RWPE2 (cell line): ENCODE measurements around the gene ZNHIT1.

Experiments
- ATAC-seq: fragments of 200-7000 bp; cut with Tn5 transposase; 3 replicates; pipeline ENCODE4 v1.9.1; 2021; ENCODE audit warnings: low read depth
- DNase-seq: peaks from one replicate; pipeline ENCODE4 v3.0.0-alpha.2; 2020; ENCODE audit warnings: low spot score
- H3K27ac ChIP-seq: fragments of 450-650 bp; 2 replicates; pipeline ENCODE4 v1.5.1; 2017; ENCODE audit warnings: mild to moderate bottlenecking; ENCODE audit not compliant: poor library complexity, severe bottlenecking
- H3K27me3 ChIP-seq: fragments of 250-450 bp; sonication (Bioruptor Pico); 2 replicates; pipeline ENCODE4 v1.5.1; 2021; ENCODE audit warnings: mild to moderate bottlenecking, moderate library complexity; ENCODE audit not compliant: insufficient read depth, poor library complexity, severe bottlenecking
- H3K36me3 ChIP-seq: fragments of 250-450 bp; sonication (Bioruptor Pico); 2 replicates; pipeline ENCODE4 v1.5.1; 2020; ENCODE audit warnings: low read depth, mild to moderate bottlenecking, moderate library complexity
- H3K4me1 ChIP-seq: fragments of 250-450 bp; sonication (Bioruptor Pico); 2 replicates; pipeline ENCODE4 v1.5.1; 2021; ENCODE audit warnings: mild to moderate bottlenecking, moderate library complexity; ENCODE audit not compliant: insufficient read depth, poor library complexity, severe bottlenecking
- H3K4me3 ChIP-seq: fragments of 250-450 bp; sonication (Bioruptor Pico); 2 replicates; pipeline ENCODE4 v1.5.1; 2021; ENCODE audit warnings: mild to moderate bottlenecking, moderate library complexity; ENCODE audit not compliant: severe bottlenecking
- H3K9me3 ChIP-seq: fragments of 250-450 bp; sonication (Bioruptor Pico); 2 replicates; pipeline ENCODE4 v1.5.1; 2021; ENCODE audit warnings: mild to moderate bottlenecking, moderate library complexity; ENCODE audit not compliant: severe bottlenecking
- TF ChIP-seq, protein P1 (sequence below): fragments of 450-650 bp; IDR thresholded peaks from one replicate; pipeline ENCODE4 v1.5.1; 2017; ENCODE audit warnings: mild to moderate bottlenecking, moderate library complexity; ENCODE audit not compliant: poor library complexity, severe bottlenecking

The ZNHIT1 gene

DNA sequence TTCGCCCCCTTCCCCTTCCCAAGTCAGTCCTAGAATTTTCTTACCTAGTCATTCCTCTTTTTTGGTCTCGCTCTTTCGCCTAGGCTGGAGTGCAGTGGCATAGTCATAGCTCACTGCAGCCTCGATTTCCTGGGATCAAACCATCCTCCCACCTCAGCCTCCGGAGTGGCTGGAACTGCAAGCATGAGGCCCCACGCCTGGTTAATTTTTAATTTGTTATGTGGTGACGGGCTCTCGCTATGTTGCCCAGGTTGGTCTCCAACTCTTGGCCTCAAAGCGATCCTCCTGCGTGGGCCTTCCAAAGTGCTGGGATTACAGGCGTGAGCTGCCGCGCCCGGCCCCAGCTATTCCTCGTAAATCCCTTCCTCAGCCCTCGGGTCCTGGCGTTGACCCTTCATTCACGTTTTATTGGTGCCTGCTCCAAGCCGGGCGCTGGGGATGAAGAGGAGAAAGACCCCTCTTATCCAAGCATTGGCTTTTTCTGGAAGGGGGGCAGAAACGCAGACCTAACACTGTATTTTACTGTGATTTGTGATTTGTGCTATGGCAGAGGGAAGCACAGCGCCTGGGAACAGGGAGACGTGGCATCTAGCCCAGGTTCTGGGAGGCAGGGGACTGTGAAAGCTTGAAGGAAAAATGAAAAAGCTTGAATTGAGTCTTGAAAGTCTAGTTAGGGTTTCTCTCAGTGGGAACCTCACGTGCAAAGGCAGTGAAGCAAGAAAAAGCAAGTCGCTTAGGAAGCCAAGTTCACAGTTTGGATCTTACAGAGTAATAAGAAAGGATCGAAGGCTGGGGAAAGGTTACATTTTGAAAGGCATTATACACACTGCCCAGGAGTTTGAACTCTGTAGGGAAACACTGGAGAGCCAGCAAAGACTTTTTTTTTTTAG is 516 bp downstream of the ZNHIT1 start:
- Histone ChIP-seq H3K27ac (peak overlapping the region; percentile 79), H3K36me3 (peaks cover 33% of the 10 kb centered on the region), H3K27me3 (no peaks in the 10 kb centered on the region), H3K9me3 (no peaks in the 10 kb centered on the region), H3K4me3 (peak overlapping the region; percentile 50), H3K4me1 (no peaks in the 10 kb centered on the region)
- TF ChIP-seq, protein P1, sequence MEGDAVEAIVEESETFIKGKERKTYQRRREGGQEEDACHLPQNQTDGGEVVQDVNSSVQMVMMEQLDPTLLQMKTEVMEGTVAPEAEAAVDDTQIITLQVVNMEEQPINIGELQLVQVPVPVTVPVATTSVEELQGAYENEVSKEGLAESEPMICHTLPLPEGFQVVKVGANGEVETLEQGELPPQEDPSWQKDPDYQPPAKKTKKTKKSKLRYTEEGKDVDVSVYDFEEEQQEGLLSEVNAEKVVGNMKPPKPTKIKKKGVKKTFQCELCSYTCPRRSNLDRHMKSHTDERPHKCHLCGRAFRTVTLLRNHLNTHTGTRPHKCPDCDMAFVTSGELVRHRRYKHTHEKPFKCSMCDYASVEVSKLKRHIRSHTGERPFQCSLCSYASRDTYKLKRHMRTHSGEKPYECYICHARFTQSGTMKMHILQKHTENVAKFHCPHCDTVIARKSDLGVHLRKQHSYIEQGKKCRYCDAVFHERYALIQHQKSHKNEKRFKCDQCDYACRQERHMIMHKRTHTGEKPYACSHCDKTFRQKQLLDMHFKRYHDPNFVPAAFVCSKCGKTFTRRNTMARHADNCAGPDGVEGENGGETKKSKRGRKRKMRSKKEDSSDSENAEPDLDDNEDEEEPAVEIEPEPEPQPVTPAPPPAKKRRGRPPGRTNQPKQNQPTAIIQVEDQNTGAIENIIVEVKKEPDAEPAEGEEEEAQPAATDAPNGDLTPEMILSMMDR, result no peak
- DNase-seq (no peak), ATAC-seq (0 out of 3 replicates have a peak, but pooled peaks have one; percentile 2)

DNA sequence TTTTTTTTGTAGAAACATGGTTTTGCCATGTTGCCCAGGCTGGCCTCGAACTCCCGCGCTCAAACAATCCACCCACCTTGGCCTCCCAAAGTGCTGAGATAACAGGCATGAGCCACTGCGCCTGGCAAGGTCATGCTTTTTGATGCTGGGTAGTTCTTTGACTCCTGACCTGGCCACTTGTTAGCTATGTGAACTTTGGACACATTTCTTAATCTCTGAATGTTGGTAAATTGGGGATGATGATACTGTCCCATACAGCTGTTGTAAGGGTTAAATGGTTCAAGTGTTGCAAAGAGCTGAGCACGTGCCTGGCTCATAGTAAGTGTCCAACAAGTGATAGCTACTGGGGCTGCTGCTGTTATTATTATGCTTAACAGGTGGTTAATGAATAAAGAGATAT is 2.3 kb downstream of the ZNHIT1 start:
- Histone ChIP-seq H3K4me1 (no peaks in the 10 kb centered on the region), H3K4me3 (no peak overlapping the region), H3K27me3 (no peaks in the 10 kb centered on the region), H3K27ac (no peak overlapping the region), H3K36me3 (peaks cover 34% of the 10 kb centered on the region), H3K9me3 (no peaks in the 10 kb centered on the region)
- no peak for DNase-seq
- TF ChIP-seq, protein P1, result no peak
- no peak for ATAC-seq

DNA sequence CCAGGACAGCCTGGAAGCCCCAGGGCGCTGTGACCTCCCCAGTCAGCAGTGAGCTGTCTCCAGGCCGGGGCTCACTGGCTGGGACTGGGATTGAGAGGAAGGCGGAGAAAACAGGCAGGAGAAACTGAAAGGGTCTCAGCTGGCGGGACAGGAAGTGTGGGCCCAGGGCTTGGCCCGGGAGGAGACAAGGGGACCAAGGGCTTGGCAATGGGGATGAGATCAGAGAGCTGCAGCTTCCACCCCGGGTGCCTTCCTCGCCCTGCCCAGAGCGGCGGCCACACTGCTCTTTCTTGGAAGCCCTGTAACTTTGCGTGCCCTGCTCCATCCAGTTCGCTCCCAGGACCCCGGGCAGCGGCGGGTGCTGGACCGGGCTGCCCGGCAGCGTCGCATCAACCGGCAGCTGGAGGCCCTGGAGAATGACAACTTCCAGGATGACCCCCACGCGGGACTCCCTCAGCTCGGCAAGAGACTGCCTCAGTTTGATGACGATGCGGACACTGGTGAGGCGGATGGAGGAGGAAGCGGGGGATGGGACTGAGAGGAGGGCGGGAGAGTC is 4.4 kb downstream of the ZNHIT1 start:
- TF ChIP-seq, protein P1, result no peak
- DNase-seq (peak; percentile 42), ATAC-seq (no peak)
- H3K36me3 ChIP-seq, result peaks cover 29% of the 10 kb centered on the region
- no peaks in the 10 kb centered on the region for H3K4me1 ChIP-seq
- no peaks in the 10 kb centered on the region for H3K27me3 ChIP-seq
- no peaks in the 10 kb centered on the region for H3K9me3 ChIP-seq
- H3K4me3 ChIP-seq, result no peak overlapping the region
- no peak overlapping the region for H3K27ac ChIP-seq

DNA sequence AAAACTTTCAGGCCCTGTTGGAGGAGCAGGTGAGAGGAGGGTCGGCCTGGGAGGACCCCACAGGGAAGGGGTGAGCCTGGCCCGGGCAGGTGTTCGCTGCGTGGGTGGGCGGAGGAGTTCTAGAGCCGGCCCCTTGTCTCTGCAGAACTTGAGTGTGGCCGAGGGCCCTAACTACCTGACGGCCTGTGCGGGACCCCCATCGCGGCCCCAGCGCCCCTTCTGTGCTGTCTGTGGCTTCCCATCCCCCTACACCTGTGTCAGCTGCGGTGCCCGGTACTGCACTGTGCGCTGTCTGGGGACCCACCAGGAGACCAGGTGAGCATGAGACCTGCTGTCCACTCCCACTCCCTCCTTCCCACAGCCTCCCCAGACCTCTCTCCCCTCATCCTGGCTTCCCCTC is 5.6 kb downstream of the ZNHIT1 start:
- Histone ChIP-seq H3K36me3 (peaks cover 35% of the 10 kb centered on the region), H3K9me3 (no peaks in the 10 kb centered on the region), H3K4me1 (no peaks in the 10 kb centered on the region), H3K27ac (no peak overlapping the region), H3K27me3 (no peaks in the 10 kb centered on the region), H3K4me3 (no peak overlapping the region)
- TF ChIP-seq, protein P1, result no peak
- ATAC-seq (no peak), DNase-seq (peak; percentile 52)

DNA sequence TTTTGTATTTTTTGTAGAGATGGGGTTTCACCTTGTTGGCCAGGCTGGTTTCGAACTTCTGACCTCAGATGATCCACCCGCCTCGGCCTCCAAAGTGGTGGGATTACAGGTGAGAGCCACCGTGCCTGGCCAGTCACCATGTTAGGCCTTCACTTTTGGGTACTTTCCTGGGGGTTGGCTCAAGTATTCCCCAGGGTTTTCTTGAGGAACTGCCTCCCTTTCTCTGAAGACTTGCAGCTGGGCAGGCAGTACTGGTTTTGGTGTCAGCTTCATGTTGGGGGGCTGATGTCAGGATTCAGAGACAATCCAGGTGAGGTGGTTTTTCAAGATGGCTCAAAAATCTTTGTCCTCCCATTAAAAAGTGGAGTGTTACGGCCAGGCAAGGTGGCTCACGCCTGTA is 7.7 kb downstream of the ZNHIT1 start:
- Histone ChIP-seq H3K4me1 (no peaks in the 10 kb centered on the region), H3K27me3 (no peaks in the 10 kb centered on the region), H3K27ac (no peak overlapping the region), H3K4me3 (no peak overlapping the region), H3K36me3 (peaks cover 35% of the 10 kb centered on the region), H3K9me3 (no peaks in the 10 kb centered on the region)
- DNase-seq, result no peak
- ATAC-seq, result no peak
- TF ChIP-seq, protein P1, result no peak
